ENCODE results near the gene RHOBTB3. TPM values are rescaled to one million over a fixed set of nuclear protein-coding genes. Genes with fewer than 3 reads are reported as not detected.

RHOBTB3 gene
- total and polyA plus RNA-seq, 2 donors (not counting 3 experiments of a cell fraction or from before 2014, with no cell fraction given): 44.1 to 52.1 TPM

DNA sequence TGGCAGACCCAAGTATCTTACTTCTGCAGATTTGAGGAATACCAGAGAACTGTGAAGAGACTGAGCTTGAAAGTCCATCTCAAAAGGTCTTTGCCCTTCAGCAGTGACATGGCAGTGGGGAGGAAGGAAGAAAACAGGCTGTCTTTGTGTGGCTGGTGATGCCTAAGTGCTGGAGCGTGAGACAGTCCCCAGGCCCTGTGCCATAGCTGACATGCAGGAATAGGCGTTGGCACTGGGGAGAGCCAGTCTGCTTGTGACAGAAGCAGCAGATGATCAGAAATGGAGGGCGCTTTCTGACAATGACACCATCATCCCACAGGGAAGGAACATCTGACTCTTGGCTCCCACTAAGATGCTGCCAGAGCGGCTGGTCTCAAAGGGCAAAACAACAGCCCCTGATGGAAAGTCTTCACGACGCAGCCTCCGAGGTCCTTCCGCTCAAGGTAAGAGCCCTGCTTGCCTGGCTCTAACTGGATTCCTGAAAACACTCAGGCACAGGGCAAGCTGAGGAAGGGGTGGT, 106.9 kb downstream of the RHOBTB3 start:
- dilution Hi-C loops (cut with MboI; ENCODE audit: extremely low pct_ligation_motif_present, low sequenced_read_pairs): loop anchor here (25.0 kb wide), 1 partner anchor 201 kb away; the partner anchor contains the start of gene RFESD
- H3K36me3 ChIP-seq (ENCODE audit: control insufficient read depth in 2 of 2, extremely low read depth in 1 of 2, insufficient read depth in 2 of 2, low read length in 2 of 2): no peaks in the 10 kb centered on the region
- H3K79me2 ChIP-seq (ENCODE audit: control insufficient read depth, insufficient read depth, low read length): no peaks in the 10 kb centered on the region
- H3K4me2 ChIP-seq (ENCODE audit: insufficient read depth, low read length): no peak overlapping the region
- no peaks in the 10 kb centered on the region for H3K9me1 ChIP-seq (replicated peaks; ENCODE audit: control insufficient read depth, extremely low read depth, insufficient read depth, low read length)
- no peaks in the 10 kb centered on the region for H3K27me3 ChIP-seq (ENCODE audit: control insufficient read depth in 2 of 2, insufficient read depth in 2 of 2, low read length in 2 of 2)
- H3K4me1 ChIP-seq (ENCODE audit: control insufficient read depth, extremely low read depth, insufficient read depth, low read length): peaks cover 21% of the 10 kb centered on the region
- TF ChIP-seq MYC (IDR thresholded peaks at IDR 0.05; ENCODE audit: low read depth, low read length) (no peak), GATA2 (IDR thresholded peaks at IDR 0.05; ENCODE audit: insufficient read depth, insufficient read length, low read depth, low read length) (no peak), POLR2A (IDR thresholded peaks at IDR 0.05; ENCODE audit: low read depth, low read length) (no peak), JUN (IDR thresholded peaks at IDR 0.05; ENCODE audit: borderline replicate concordance, insufficient read depth, insufficient read length, low read depth) (no peak), POLR2AphosphoS5 (IDR thresholded peaks at IDR 0.05; ENCODE audit: insufficient read depth, low read depth, low read length) (no peak), EZH2 (IDR thresholded peaks at IDR 0.05; ENCODE audit: borderline replicate concordance, low read depth, low read length, severe bottlenecking) (no peak), FOS (IDR thresholded peaks at IDR 0.05; ENCODE audit: borderline replicate concordance, insufficient read depth, low read length) (no peak)
- TF ChIP-seq, protein P1, sequence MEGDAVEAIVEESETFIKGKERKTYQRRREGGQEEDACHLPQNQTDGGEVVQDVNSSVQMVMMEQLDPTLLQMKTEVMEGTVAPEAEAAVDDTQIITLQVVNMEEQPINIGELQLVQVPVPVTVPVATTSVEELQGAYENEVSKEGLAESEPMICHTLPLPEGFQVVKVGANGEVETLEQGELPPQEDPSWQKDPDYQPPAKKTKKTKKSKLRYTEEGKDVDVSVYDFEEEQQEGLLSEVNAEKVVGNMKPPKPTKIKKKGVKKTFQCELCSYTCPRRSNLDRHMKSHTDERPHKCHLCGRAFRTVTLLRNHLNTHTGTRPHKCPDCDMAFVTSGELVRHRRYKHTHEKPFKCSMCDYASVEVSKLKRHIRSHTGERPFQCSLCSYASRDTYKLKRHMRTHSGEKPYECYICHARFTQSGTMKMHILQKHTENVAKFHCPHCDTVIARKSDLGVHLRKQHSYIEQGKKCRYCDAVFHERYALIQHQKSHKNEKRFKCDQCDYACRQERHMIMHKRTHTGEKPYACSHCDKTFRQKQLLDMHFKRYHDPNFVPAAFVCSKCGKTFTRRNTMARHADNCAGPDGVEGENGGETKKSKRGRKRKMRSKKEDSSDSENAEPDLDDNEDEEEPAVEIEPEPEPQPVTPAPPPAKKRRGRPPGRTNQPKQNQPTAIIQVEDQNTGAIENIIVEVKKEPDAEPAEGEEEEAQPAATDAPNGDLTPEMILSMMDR (IDR thresholded peaks at IDR 0.05; ENCODE audit: extremely low read depth in 1 of 2, insufficient read depth in 1 of 2, low read depth in 1 of 2, low read length in 2 of 2): no peak
- TF ChIP-seq, protein P2, sequence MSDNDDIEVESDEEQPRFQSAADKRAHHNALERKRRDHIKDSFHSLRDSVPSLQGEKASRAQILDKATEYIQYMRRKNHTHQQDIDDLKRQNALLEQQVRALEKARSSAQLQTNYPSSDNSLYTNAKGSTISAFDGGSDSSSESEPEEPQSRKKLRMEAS (IDR thresholded peaks at IDR 0.05; ENCODE audit: insufficient read depth, insufficient read length): no peak
- no peak overlapping the region for H3K9ac ChIP-seq (replicated peaks; ENCODE audit: extremely low read depth, insufficient read depth, low read length)
- H3K4me3 ChIP-seq (replicated peaks in 1 of 3; ENCODE audit: insufficient read depth in 1 of 3, low read depth in 1 of 3, low read length in 3 of 3): no peak overlapping the region
- H2AFZ ChIP-seq (ENCODE audit: low read depth, low read length): no peak overlapping the region
- FAIRE-seq (no peak), DNase-seq (ENCODE audit: low read depth, low spot score) (no peak)
- intact Hi-C loops (cut with micrococcal nuclease): loop anchor here (5.0 kb wide), 1 partner anchor 106 kb away; the partner anchor contains the start of gene RHOBTB3
- H4K20me1 ChIP-seq (replicated peaks; ENCODE audit: control insufficient read depth, extremely low read depth, insufficient read depth, low read length): no peaks in the 10 kb centered on the region
- BruUV-seq (replicated peaks): no TSS peak
- H3K27ac ChIP-seq (ENCODE audit: insufficient read depth, low read depth, low read length): no peak overlapping the region
- CTCF ChIA-PET: interaction anchor here (1.3 to 4.3 kb wide), 2 partner anchors 57 to 169 kb away, joined by 3 to 25 read pairs; no protein-coding TSS in a partner anchor
- POLR2A ChIA-PET: no interaction called here
- no peaks in the 10 kb centered on the region for H3K9me3 ChIP-seq (replicated peaks; ENCODE audit: control insufficient read depth, insufficient read depth, low read length)

All from endothelial cell of umbilical vein (primary cell).